GM12892 (cell line): ENCODE measurements around the gene TAMM41.

Experiments
- POLR2A ChIP-seq: IDR thresholded peaks from 2 replicates; pipeline ENCODE4 v1.6.1; 2011; ENCODE audit warnings: low read depth, low read length, control low read depth
- POLR2AphosphoS5 ChIP-seq: IDR thresholded peaks from 2 replicates; pipeline ENCODE4 v1.6.1; 2011; ENCODE audit warnings: low read depth, low read length, control low read depth
- TAF1 ChIP-seq: IDR thresholded peaks from 2 replicates; pipeline ENCODE4 v1.6.1; 2011; ENCODE audit warnings: low read depth, mild to moderate bottlenecking, control low read depth, low read length, borderline replicate concordance

- TF ChIP-seq POLR2A: no peak
- TF ChIP-seq POLR2AphosphoS5: no peak
- no peak for TF ChIP-seq TAF1
These were observed 6.8 kb upstream of the TAMM41 start for GRCh38 chr3:11853450-11853849.
